ENCODE measurements around the gene ROCK2.

DNA sequence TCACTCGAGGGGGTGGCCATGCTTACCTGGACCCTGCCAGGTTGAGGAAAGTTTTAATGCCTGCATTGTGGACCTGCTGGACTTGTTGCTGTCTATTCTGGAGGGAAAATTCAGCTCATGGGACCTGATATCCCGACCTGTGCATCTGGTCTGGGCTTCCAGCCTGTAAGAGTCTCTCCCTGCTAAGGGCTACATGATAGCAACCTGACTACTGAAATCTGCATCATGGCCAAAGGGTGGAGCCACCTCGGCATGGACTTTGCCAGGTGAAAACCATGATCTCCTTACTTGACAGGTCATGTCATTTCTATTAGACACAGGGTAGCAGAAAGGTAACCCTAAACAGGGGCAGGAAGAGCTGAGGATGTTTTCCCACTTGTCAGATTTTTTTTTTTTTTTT lies 202.1 kb downstream of the ROCK2 start:
- TF ChIP-seq, protein P1, sequence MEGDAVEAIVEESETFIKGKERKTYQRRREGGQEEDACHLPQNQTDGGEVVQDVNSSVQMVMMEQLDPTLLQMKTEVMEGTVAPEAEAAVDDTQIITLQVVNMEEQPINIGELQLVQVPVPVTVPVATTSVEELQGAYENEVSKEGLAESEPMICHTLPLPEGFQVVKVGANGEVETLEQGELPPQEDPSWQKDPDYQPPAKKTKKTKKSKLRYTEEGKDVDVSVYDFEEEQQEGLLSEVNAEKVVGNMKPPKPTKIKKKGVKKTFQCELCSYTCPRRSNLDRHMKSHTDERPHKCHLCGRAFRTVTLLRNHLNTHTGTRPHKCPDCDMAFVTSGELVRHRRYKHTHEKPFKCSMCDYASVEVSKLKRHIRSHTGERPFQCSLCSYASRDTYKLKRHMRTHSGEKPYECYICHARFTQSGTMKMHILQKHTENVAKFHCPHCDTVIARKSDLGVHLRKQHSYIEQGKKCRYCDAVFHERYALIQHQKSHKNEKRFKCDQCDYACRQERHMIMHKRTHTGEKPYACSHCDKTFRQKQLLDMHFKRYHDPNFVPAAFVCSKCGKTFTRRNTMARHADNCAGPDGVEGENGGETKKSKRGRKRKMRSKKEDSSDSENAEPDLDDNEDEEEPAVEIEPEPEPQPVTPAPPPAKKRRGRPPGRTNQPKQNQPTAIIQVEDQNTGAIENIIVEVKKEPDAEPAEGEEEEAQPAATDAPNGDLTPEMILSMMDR (IDR thresholded peaks at IDR 0.05) = no peak
- TF ChIP-seq ZFX (IDR thresholded peaks at IDR 0.05; ENCODE audit: borderline replicate concordance) = no peak
